IMR-90 (cell line): ENCODE measurements around the gene STARD4. TPM values are rescaled to one million over a fixed set of nuclear protein-coding genes. Genes with fewer than 3 reads are reported as not detected.

ENCODE experiments used
- ATAC-seq: fragments of 200-7000 bp; cut with Tn5 transposase; 2 replicates; pipeline ENCODE4 v1.9.1; 2020; ENCODE audit warnings: low read depth, mild to moderate bottlenecking, moderate library complexity
- BruUV-seq: library from RNA; stranded (reverse); fragments of 400-500 nt; replicated peaks from 2 replicates; lab custom pipeline; 2021; lab: Mats Ljungman, UMichigan
- CTCF ChIA-PET: fragments of 300-600 bp; formaldehyde crosslinking; extraction: SDS; loops from one replicate; lab custom pipeline; 2021; ENCODE audit warnings: antibody characterized with exemption; lab: Yijun Ruan, JAX
- POLR2A ChIA-PET: fragments of 300-600 bp; sonication (Branson Sonifier 250); formaldehyde crosslinking; loops from one replicate; lab custom pipeline; 2022; ENCODE audit warnings: antibody characterized with exemption; ENCODE audit not compliant: unreplicated experiment; lab: Charles Lee
- DNase-seq: peaks from one replicate; pipeline ENCODE4 v3.0.0; 2013
- H2AFZ ChIP-seq: replicated peaks from 2 replicates; pipeline ENCODE3; 2013; ENCODE audit warnings: low read length, mild to moderate bottlenecking; ENCODE audit not compliant: poor library complexity
- H2AK5ac ChIP-seq: 2 replicates; pipeline ENCODE4 v1.6.1; 2013; ENCODE audit warnings: low read depth, low read length, inconsistent platforms
- H2AK9ac ChIP-seq: replicated peaks from 2 replicates; pipeline ENCODE3; 2013; ENCODE audit warnings: mild to moderate bottlenecking, low read depth, low read length, moderate library complexity; ENCODE audit not compliant: poor library complexity
- H2BK120ac ChIP-seq: 2 replicates; pipeline ENCODE4 v1.6.1; 2013; ENCODE audit warnings: low read depth, low read length, inconsistent platforms
- H2BK15ac ChIP-seq: 3 replicates; pipeline ENCODE4 v1.6.1; 2013; ENCODE audit warnings: low read depth, low read length, inconsistent platforms
- H2BK20ac ChIP-seq: 2 replicates; pipeline ENCODE4 v1.6.1; 2013; ENCODE audit warnings: low read depth, mild to moderate bottlenecking, inconsistent platforms, low read length, moderate library complexity
- H2BK5ac ChIP-seq: 2 replicates; pipeline ENCODE4 v1.6.1; 2013; ENCODE audit warnings: mild to moderate bottlenecking, low read depth, low read length, inconsistent platforms; ENCODE audit not compliant: poor library complexity, severe bottlenecking
- H3K14ac ChIP-seq: replicated peaks from 2 replicates; pipeline ENCODE4 v1.6.1; 2013; ENCODE audit warnings: low read depth, low read length, inconsistent platforms
- H3K18ac ChIP-seq: 2 replicates; pipeline ENCODE4 v1.6.1; 2013; ENCODE audit warnings: low read depth, low read length, control low read depth
- H3K23ac ChIP-seq: 2 replicates; pipeline ENCODE4 v1.6.1; 2013; ENCODE audit warnings: low read depth, low read length, inconsistent platforms
- H3K27ac ChIP-seq: 2 replicates; pipeline ENCODE4 v1.5.1; 2013; ENCODE audit warnings: mild to moderate bottlenecking, control low read depth, low read length; ENCODE audit not compliant: insufficient read depth
- H3K27me3 ChIP-seq: 2 replicates; pipeline ENCODE4 v1.6.1; 2013; ENCODE audit warnings: low read length; ENCODE audit not compliant: control insufficient read depth, insufficient read depth
- H3K36me3 ChIP-seq: 2 replicates; pipeline ENCODE4 v1.6.1; 2013; ENCODE audit warnings: low read length, mixed read lengths; ENCODE audit not compliant: control insufficient read depth, insufficient read depth
- H3K4ac ChIP-seq: 2 replicates; pipeline ENCODE4 v1.6.1; 2013; ENCODE audit warnings: low read depth, low read length, inconsistent platforms
- H3K4me1 ChIP-seq: 2 replicates; pipeline ENCODE4 v1.6.1; 2013; ENCODE audit warnings: low read length, mixed read lengths; ENCODE audit not compliant: control insufficient read depth, insufficient read depth
- H3K4me2 ChIP-seq: 2 replicates; pipeline ENCODE4 v1.6.1; 2013; ENCODE audit warnings: low read depth, mild to moderate bottlenecking, control low read depth, low read length, moderate library complexity
- H3K4me3 ChIP-seq: 2 replicates; pipeline ENCODE4 v1.5.1; 2013; ENCODE audit warnings: low read depth, mild to moderate bottlenecking, control low read depth, low read length, moderate library complexity; ENCODE audit not compliant: insufficient read depth
- H3K56ac ChIP-seq: 2 replicates; pipeline ENCODE4 v1.6.1; 2013; ENCODE audit warnings: low read length, inconsistent platforms; ENCODE audit not compliant: insufficient read depth; ENCODE audit errors: extremely low read depth
- H3K79me1 ChIP-seq, 2 experiments: 2 replicates each; pipeline ENCODE4 v1.6.1; 2013; ENCODE audit warnings: low read length in 2 of 2, inconsistent platforms in 1 of 2, low read depth in 1 of 2
- H3K9ac ChIP-seq: 2 replicates; pipeline ENCODE4 v1.6.1; 2013; ENCODE audit warnings: low read depth, low read length, control low read depth
- H3K9me1 ChIP-seq: 2 replicates; pipeline ENCODE4 v1.6.1; 2013; ENCODE audit warnings: low read length, inconsistent platforms; ENCODE audit not compliant: insufficient read depth
- H3K9me3 ChIP-seq: 2 replicates; pipeline ENCODE4 v1.6.1; 2013; ENCODE audit warnings: low read length; ENCODE audit not compliant: control insufficient read depth, insufficient read depth
- H4K20me1 ChIP-seq: 2 replicates; pipeline ENCODE4 v1.6.1; 2013; ENCODE audit warnings: low read length, inconsistent platforms; ENCODE audit not compliant: insufficient read depth
- H4K5ac ChIP-seq: 2 replicates; pipeline ENCODE4 v1.6.1; 2013; ENCODE audit warnings: mild to moderate bottlenecking, low read depth, low read length, control low read depth
- H4K8ac ChIP-seq, 2 experiments: 2 replicates each; pipeline ENCODE4 v1.6.1; 2013; ENCODE audit warnings: low read depth in 2 of 2, low read length in 2 of 2, control low read depth in 1 of 2, inconsistent platforms in 1 of 2
- H4K91ac ChIP-seq: 2 replicates; pipeline ENCODE4 v1.6.1; 2013; ENCODE audit warnings: low read depth, low read length, inconsistent platforms; ENCODE audit not compliant: insufficient read depth
- BHLHE40 ChIP-seq: fragments of 150-350 bp; IDR thresholded peaks from 2 replicates; pipeline ENCODE4 v1.6.1; 2016; ENCODE audit warnings: mild to moderate bottlenecking, low read depth, low read length
- CEBPB ChIP-seq: IDR thresholded peaks from 2 replicates; pipeline ENCODE4 v1.6.1; 2012; ENCODE audit warnings: low read depth, low read length, improper control_type of control experiment
- CHD1 ChIP-seq: IDR thresholded peaks from 2 replicates; pipeline ENCODE4 v1.6.1; 2012; ENCODE audit warnings: low read depth, low read length, improper control_type of control experiment
- FOS ChIP-seq: fragments of 150-350 bp; IDR thresholded peaks from 2 replicates; pipeline ENCODE4 v1.6.1; 2016; ENCODE audit warnings: low read depth, low read length
- MAFK ChIP-seq: IDR thresholded peaks from 2 replicates; pipeline ENCODE4 v1.6.1; 2012; ENCODE audit warnings: low read depth, low read length, improper control_type of control experiment
- MAZ ChIP-seq: IDR thresholded peaks from 2 replicates; pipeline ENCODE4 v1.6.1; 2012; ENCODE audit warnings: low read depth, mild to moderate bottlenecking, low read length, improper control_type of control experiment, moderate library complexity, borderline replicate concordance
- MXI1 ChIP-seq: IDR thresholded peaks from 2 replicates; pipeline ENCODE4 v1.6.1; 2012; ENCODE audit warnings: low read depth, mild to moderate bottlenecking, low read length, moderate library complexity, borderline replicate concordance
- NFE2L2 ChIP-seq: fragments of 150-350 bp; IDR thresholded peaks from 2 replicates; pipeline ENCODE4 v1.6.1; 2016; ENCODE audit warnings: low read depth, mild to moderate bottlenecking, low read length
- POLR2A ChIP-seq: IDR thresholded peaks from 2 replicates; pipeline ENCODE4 v1.6.1; 2012; ENCODE audit warnings: mild to moderate bottlenecking, low read depth, low read length
- RAD21 ChIP-seq: IDR thresholded peaks from 2 replicates; pipeline ENCODE4 v1.6.1; 2012; ENCODE audit warnings: low read length, improper control_type of control experiment
- RCOR1 ChIP-seq: IDR thresholded peaks from 2 replicates; pipeline ENCODE4 v1.6.1; 2012; ENCODE audit warnings: mild to moderate bottlenecking, low read length, improper control_type of control experiment; ENCODE audit not compliant: insufficient replicate concordance
- RFX5 ChIP-seq: IDR thresholded peaks from 2 replicates; pipeline ENCODE4 v1.8.0; 2012; ENCODE audit warnings: low read depth, mild to moderate bottlenecking, low read length, moderate library complexity
- SMC3 ChIP-seq: fragments of 150-350 bp; IDR thresholded peaks from 2 replicates; pipeline ENCODE4 v1.6.1; 2016; ENCODE audit warnings: low read depth, mild to moderate bottlenecking, antibody characterized with exemption, low read length, moderate library complexity
- dilution Hi-C: fragments of 300-500 bp; cut with HindIII; formaldehyde crosslinking; loops from one replicate; pipeline ENCODE4 v1.14.3; 2018; ENCODE audit warnings: low sequenced_read_pairs; ENCODE audit not compliant: unreplicated experiment
- in situ Hi-C: fragments of 300-500 bp; cut with MboI; formaldehyde crosslinking; loops from 3 replicates; pipeline ENCODE4 v1.14.3; 2019; ENCODE audit warnings: low sequenced_read_pairs, inconsistent platforms, mixed read lengths
- intact Hi-C: fragments of 100-400 bp; cut with micrococcal nuclease; formaldehyde crosslinking; loops from 2 replicates; pipeline ENCODE4 v1.10.0; 2022
- polyA plus RNA-seq, 3 experiments: library from polyadenylated mRNA; depleted of rRNA; stranded (reverse); fragments of >200 nt; gene quantifications; 2 replicates each; pipeline ENCODE4 v1.2.3, GENCODE V29; 2012; ENCODE audit warnings: low replicate concordance in 1 of 3
- total RNA-seq: library from RNA; depleted of rRNA; stranded (reverse); fragments of >200 nt; gene quantifications from 2 replicates; pipeline ENCODE4 v1.2.3, GENCODE V29; 2012
- TF ChIP-seq, protein P1 (sequence below): fragments of 150-350 bp; IDR thresholded peaks from 2 replicates; pipeline ENCODE4 v1.6.1; 2016; ENCODE audit warnings: low read depth, mild to moderate bottlenecking, low read length, moderate library complexity, borderline replicate concordance
- TF ChIP-seq, protein P2 (sequence below): fragments of 150-350 bp; IDR thresholded peaks from 2 replicates; pipeline ENCODE4 v1.6.1; 2017; ENCODE audit warnings: mild to moderate bottlenecking, antibody characterized with exemption, low read length, low read depth
- TF ChIP-seq, protein P3 (sequence below): conservative IDR thresholded peaks from 2 replicates; pipeline ENCODE4 v1.5.1; 2012; ENCODE audit warnings: mild to moderate bottlenecking, low read depth, low read length, improper control_type of control experiment

STARD4 gene
- total and polyA plus RNA-seq, 2 of the 4 experiments (the other 2 are of a cell fraction) = 21.5 to 30.3 TPM

DNA sequence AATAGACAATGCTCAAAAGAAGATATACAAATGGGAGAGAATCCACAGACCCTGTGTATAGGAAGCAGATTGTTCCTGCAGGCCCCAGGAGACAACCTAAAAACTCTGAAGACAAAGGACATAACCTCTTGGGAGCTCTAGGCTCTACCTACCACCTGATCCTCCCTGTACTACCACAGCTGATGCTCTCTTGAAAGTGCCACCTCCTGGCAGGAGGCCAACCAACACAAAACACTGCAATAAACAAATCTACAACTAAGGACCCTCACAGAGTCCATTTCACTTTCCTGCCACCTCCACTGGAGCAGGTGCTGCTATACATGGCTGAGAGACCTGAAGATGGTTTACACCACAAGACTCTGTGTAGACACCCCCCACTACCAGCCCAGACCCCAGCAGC, 49.0 kb downstream of the STARD4 start:
- Histone ChIP-seq H3K27me3 (no peaks in the 10 kb centered on the region), H3K27ac (no peak overlapping the region), H2BK15ac (no peak overlapping the region), H2AFZ (no peak overlapping the region), H4K8ac (no peak overlapping the region), H2BK20ac (no peak overlapping the region), H3K4me1 (no peaks in the 10 kb centered on the region), H3K9ac (no peak overlapping the region), H3K9me3 (no peaks in the 10 kb centered on the region), H4K20me1 (no peaks in the 10 kb centered on the region), H3K14ac (no peak overlapping the region), H2BK5ac (no peak overlapping the region), H2BK120ac (no peak overlapping the region), H3K23ac (no peak overlapping the region), H3K4ac (no peak overlapping the region), H3K9me1 (no peaks in the 10 kb centered on the region), H3K4me2 (no peak overlapping the region), H3K18ac (no peak overlapping the region), H4K91ac (no peak overlapping the region), H3K36me3 (no peaks in the 10 kb centered on the region), H3K56ac (no peak overlapping the region), H2AK5ac (no peak overlapping the region), H3K79me1 (no peaks in the 10 kb centered on the region), H2AK9ac (no peak overlapping the region), H4K5ac (no peak overlapping the region), H3K4me3 (no peak overlapping the region)
- ChIA-PET POLR2A (no interaction called here), CTCF (no interaction called here)
- no peak for TF ChIP-seq MXI1
- no peak for TF ChIP-seq MAFK
- TF ChIP-seq, protein P1, sequence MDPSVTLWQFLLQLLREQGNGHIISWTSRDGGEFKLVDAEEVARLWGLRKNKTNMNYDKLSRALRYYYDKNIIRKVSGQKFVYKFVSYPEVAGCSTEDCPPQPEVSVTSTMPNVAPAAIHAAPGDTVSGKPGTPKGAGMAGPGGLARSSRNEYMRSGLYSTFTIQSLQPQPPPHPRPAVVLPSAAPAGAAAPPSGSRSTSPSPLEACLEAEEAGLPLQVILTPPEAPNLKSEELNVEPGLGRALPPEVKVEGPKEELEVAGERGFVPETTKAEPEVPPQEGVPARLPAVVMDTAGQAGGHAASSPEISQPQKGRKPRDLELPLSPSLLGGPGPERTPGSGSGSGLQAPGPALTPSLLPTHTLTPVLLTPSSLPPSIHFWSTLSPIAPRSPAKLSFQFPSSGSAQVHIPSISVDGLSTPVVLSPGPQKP = no peak
- no peak for TF ChIP-seq POLR2A
- no peak for TF ChIP-seq CEBPB
- no peak for TF ChIP-seq NFE2L2
- no peak for TF ChIP-seq SMC3
- TF ChIP-seq, protein P2, sequence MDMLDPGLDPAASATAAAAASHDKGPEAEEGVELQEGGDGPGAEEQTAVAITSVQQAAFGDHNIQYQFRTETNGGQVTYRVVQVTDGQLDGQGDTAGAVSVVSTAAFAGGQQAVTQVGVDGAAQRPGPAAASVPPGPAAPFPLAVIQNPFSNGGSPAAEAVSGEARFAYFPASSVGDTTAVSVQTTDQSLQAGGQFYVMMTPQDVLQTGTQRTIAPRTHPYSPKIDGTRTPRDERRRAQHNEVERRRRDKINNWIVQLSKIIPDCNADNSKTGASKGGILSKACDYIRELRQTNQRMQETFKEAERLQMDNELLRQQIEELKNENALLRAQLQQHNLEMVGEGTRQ = no peak
- no peak for TF ChIP-seq BHLHE40
- no peak for TF ChIP-seq RFX5
- no peak for TF ChIP-seq RCOR1
- no peak for TF ChIP-seq CHD1
- TF ChIP-seq RAD21 = no peak
- TF ChIP-seq FOS = no peak
- no peak for TF ChIP-seq MAZ
- TF ChIP-seq, protein P3, sequence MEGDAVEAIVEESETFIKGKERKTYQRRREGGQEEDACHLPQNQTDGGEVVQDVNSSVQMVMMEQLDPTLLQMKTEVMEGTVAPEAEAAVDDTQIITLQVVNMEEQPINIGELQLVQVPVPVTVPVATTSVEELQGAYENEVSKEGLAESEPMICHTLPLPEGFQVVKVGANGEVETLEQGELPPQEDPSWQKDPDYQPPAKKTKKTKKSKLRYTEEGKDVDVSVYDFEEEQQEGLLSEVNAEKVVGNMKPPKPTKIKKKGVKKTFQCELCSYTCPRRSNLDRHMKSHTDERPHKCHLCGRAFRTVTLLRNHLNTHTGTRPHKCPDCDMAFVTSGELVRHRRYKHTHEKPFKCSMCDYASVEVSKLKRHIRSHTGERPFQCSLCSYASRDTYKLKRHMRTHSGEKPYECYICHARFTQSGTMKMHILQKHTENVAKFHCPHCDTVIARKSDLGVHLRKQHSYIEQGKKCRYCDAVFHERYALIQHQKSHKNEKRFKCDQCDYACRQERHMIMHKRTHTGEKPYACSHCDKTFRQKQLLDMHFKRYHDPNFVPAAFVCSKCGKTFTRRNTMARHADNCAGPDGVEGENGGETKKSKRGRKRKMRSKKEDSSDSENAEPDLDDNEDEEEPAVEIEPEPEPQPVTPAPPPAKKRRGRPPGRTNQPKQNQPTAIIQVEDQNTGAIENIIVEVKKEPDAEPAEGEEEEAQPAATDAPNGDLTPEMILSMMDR = no peak
- dilution Hi-C loops (no loop called here), in situ Hi-C loops (loop anchor here (10.0 to 25.0 kb wide), 2 partner anchors 299 to 701 kb away; no protein-coding TSS in a partner anchor), intact Hi-C loops (loop anchor here (5.0 kb wide), 1 partner anchor 306 kb away; no protein-coding TSS in a partner anchor)
- BruUV-seq = no TSS peak
- no peak for ATAC-seq
- DNase-seq = no peak
